B cell (primary cell): ENCODE measurements around the gene IQCH.

Source experiments
- EZH2 ChIP-seq: IDR thresholded peaks from 2 replicates; pipeline ENCODE4 v1.6.1; 2012; ENCODE audit warnings: borderline replicate concordance, low read depth, mild to moderate bottlenecking, moderate library complexity, low read length; ENCODE audit not compliant: insufficient read depth, poor library complexity, severe bottlenecking
- TF ChIP-seq, protein P1 (sequence below): fragments of 200-600 bp; IDR thresholded peaks from one replicate; pipeline ENCODE4 v1.8.0; 2022; ENCODE audit warnings: antibody characterized with exemption, mild to moderate bottlenecking

DNA sequence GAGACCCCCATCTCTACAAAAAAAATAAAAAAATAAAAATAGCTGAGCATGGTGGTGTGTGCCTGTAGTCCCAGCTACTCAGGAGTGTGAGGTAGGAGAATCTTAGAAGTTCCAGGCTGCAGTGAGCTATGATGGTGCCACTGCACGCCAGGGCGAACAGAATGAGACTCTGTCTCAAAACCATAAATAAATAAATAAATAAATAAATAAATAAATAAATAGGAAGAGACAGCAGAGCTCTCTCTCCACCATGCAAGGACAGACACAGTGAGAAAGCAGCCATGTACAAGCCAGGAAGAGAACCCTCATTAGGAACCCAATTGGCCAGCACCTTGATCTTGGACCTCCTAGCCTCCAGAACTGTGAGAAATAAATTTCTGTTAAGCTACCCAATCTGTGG is 261.0 kb downstream of the IQCH start:
- TF ChIP-seq, protein P1, sequence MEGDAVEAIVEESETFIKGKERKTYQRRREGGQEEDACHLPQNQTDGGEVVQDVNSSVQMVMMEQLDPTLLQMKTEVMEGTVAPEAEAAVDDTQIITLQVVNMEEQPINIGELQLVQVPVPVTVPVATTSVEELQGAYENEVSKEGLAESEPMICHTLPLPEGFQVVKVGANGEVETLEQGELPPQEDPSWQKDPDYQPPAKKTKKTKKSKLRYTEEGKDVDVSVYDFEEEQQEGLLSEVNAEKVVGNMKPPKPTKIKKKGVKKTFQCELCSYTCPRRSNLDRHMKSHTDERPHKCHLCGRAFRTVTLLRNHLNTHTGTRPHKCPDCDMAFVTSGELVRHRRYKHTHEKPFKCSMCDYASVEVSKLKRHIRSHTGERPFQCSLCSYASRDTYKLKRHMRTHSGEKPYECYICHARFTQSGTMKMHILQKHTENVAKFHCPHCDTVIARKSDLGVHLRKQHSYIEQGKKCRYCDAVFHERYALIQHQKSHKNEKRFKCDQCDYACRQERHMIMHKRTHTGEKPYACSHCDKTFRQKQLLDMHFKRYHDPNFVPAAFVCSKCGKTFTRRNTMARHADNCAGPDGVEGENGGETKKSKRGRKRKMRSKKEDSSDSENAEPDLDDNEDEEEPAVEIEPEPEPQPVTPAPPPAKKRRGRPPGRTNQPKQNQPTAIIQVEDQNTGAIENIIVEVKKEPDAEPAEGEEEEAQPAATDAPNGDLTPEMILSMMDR: no peak
- no peak for TF ChIP-seq EZH2
